GM21390 (cell line): Measurements from ENCODE around the gene EIF3D.

ENCODE experiments used
- ATAC-seq: cut with Tn5 transposase; IDR thresholded peaks from one replicate; pipeline ENCODE4 v1.9.1; 2021; ENCODE audit not compliant: unreplicated experiment

The EIF3D gene

GRCh38 chr22:36528795-36529751 is at the start of gene EIF3D:
TSS of gene EIF3D (minus strand) at chr22:36529166. CDS start at chr22:36526121, 3,045 bp downstream.
- ATAC-seq = peak; percentile 83

DNA sequence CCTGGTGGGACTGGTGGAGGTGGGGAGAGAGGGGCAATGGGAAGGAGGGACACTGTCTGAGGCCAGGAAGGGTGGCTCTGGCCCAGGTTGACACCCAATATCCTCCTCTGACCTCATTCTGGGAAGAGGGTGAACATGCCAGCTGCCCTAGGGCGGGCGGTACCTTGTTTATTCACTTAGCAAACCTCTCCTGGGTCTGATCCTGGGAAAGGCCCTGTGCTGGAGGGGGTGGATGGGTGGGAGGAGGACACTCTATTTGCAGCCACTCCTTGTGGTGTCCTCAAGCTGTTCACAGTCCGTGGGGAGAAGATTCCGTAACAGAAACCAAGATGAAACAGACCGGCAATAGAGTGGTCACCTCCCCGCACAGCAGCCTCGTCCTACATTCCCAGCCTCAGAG is 49.7 kb upstream of the EIF3D start:
- ATAC-seq = no peak

DNA sequence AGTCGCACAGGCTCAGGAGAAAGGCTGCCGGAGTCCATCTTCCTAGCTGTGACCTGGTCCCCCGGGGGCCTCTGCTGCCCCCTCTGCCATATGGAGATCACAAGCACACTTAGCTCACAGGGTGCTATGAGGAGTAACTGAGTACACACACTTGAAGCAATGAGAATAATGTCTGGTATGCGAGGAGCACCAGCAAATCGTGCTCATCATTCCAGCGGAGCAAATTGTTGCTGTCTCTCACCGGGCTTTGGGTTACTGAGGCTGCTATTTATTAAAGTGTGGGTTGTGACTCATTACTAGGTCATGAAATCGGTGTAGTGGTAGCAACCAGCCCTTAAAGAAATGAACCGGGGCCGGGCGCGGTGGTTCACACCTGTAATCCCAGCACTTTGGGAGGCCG is 48.1 kb upstream of the EIF3D start:
- ATAC-seq = no peak

- ATAC-seq = no peak
Measured at GRCh38 chr22:36574728-36575127, 45.8 kb upstream of the EIF3D start.

DNA sequence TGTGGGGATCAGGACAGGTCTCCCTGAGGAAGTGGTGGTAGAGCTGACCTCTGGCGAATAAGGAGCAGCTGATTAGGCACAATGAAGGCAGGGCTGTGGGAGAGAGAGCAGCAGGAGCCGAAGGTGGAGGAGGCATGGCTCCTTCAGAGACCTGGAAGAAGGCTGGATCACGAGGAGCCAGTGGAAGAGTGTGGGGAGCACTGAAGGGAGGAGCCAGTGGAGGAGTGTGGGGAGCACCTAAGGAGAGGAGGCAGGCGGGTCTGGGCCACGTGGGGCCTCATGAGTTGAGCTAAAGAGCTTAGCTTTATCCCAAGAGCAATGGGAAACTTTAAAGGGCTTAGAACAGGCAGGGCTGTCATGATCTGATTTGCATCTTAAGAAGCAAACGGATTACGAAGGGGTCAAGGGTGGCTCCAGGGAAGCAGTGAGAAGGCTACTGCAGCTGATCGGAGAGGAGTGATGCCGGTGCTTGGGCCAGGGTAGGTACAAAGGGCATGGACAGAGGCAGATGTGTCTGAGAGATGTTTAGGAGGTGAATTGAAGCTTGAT is 44.9 kb upstream of the EIF3D start:
- no peak for ATAC-seq

DNA sequence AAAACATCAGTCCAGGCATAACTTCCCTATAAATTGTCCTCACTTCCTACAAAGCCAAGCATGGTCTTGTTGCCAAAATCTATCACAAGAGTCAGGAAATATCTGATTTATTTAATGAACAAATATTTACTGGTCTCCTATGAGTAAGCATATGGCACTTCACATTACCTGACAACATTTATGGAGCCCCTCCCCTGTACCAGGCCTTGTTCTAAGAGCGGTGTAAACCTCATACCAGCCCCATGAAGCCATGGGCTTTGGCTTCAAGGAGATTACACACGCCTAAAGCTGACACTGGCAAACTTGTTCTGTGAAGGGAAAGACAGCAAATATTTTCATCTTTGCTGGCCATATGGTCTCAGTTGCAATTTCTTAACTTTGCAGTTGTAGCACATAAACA is 43.0 kb upstream of the EIF3D start:
- no peak for ATAC-seq

DNA sequence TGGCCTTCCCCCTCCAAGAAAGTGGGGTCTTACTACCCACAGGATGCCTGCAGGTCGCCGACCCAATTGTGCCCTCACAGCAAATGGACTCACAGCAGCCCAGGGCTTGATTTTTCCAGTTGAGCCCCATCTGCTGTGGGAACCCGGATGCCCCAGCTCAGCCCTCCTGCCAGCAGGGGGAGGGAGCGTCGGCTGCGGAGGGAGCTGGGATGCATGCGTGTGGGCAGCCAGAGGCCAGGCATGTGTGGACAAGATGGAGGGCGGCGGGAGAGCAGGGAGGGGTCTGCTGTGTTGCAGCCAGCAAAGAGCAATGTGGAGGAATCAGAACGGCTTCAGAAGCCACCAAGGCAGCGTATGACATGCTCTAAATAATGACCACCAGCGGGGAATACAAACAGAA is 41.0 kb upstream of the EIF3D start:
- no peak for ATAC-seq

GRCh38 chr22:36568846-36569245 is 39.9 kb upstream of the EIF3D start:
- no peak for ATAC-seq

DNA sequence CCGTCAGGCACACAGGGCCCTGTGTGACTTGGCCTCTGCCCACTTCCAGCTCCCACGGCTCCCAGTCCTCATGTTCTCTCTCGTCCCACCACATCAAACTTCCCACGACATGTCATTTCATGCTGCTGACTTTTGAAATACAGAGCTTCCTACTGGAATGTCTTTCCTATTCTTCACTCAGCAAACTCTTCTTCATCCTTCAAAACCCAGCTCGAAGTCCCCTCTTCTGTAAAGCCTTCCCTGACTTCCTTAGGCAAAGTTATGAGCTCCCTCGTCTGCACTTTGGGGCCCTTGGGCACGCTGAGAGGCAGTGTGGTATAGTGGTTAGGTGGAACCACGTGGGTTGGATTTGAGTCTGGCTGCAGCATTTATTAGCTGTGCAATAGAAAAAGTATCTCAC is 37.8 kb upstream of the EIF3D start:
- no peak for ATAC-seq

DNA sequence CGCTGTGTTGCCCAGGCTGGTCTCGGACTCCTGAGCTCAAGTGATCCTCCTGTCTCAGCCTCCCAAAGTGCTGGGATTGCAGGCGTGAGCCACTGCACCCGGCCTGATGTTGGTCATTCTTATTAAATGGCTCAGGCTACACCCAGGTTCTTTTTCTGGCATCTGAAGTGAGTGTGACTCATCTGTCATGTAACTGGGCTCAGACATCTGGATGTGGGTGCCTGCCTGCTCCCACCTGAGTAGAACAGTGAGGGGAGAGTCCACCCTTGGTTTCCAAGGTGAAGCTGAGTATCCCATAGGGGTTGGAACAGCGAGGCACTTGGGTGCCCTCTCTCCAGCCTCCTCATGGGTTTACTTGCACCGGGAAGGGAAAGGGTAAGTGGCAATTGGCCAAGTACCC is 36.7 kb upstream of the EIF3D start:
- ATAC-seq = no peak

DNA sequence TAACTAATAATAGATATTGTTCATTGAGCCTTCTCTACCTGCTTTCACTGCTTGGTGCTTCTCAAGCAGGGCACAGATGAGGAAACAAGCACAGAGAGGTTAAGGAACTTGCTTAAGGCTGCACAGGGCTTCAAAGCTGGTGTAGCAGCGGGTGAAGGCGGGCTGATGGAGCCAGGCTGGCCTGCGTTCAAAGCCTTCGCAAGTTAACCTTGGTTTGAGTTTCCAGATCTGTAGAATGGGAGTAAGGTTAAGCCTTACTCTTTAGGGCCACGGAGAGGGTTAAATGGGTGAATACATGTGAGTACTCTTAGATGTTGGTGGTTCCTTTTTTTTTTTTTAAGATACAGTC is 36.2 kb upstream of the EIF3D start:
- no peak for ATAC-seq

- no peak for ATAC-seq
Measured at GRCh38 chr22:36564422-36565158, 35.6 kb upstream of the EIF3D start.

- no peak for ATAC-seq
Measured at GRCh38 chr22:36563898-36564297, 34.9 kb upstream of the EIF3D start.

GRCh38 chr22:36563444-36563843 is 34.5 kb upstream of the EIF3D start:
- no peak for ATAC-seq

DNA sequence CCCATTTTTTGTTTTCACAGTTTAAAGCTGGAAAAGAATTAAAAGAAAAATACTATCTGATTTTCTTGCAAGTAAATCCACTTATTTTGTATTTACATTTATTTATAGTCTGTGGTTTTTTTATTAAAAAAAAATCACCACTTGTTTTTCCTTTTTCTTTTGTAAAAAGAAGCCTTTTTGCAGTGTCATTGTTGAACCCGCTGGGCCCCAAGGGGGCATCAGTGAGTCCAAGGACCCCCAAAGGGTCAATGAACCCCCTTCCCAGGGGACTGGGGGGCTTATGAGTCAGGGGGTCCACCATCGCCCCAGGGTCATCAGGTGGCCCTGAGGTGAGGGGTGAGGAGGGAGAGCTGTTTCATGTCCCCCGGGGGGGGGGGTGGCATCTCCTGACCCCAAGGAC is 34.0 kb upstream of the EIF3D start:
- ATAC-seq = no peak

- no peak for ATAC-seq
Measured at GRCh38 chr22:36562261-36562835, 33.4 kb upstream of the EIF3D start.

- ATAC-seq = no peak
Measured at GRCh38 chr22:36561291-36561811, 32.4 kb upstream of the EIF3D start.

GRCh38 chr22:36560001-36560400 is 31.0 kb upstream of the EIF3D start:
- ATAC-seq = no peak

DNA sequence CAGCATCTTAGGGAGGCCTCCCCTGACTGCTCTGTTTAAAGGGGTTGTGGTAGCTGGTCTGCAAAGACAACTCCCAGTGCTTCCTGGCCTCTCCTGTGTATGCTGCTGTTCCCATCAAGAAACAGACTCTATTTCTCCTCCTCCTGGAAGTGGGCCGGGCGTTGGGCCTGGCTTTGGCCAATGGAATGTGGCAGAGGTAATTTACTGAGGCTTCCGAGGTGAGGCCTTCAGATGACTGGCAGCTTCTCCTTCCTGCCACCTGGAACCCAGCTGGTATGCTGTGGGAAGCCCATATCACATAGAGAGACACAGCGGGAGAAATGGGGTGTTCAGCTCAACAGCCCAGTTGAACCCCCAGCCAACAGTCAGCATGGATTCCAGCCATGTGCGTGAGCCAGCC is 25.1 kb upstream of the EIF3D start:
- ATAC-seq = no peak

DNA sequence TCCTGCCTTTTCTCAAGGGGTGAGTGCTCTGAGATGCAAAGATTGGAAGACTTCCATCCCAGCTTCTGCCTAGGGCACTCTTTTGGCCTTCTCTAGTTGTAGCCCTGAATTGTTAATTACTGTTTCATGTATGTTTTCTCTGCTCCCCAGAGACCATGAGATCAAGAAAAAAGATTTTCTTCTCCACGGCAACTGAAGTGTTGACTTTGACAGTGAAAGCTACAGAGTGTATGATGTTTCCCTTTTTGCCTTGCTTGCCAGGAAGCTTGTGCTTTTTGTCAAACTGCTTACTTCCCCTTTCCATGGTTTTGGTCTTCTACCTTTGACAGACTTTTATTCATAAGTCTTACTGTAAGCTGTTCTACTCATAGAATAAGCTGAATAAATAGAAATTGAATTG is 23.3 kb upstream of the EIF3D start:
- ATAC-seq = no peak

- no peak for ATAC-seq
Measured at GRCh38 chr22:36550701-36551495, 21.9 kb upstream of the EIF3D start.
